GM13976 (cell line): Measurements from ENCODE around the gene ZCCHC17.

Source experiments
- DNase-seq: peaks from one replicate; pipeline ENCODE4 v3.0.0; 2012; ENCODE audit warnings: low spot score
- in situ Hi-C: fragments of 300-500 bp; cut with MboI; formaldehyde crosslinking; loops from one replicate; pipeline ENCODE4 v1.12.0; 2022; ENCODE audit warnings: low sequenced_read_pairs, mixed read lengths, inconsistent platforms; ENCODE audit not compliant: unreplicated experiment
- TF ChIP-seq, protein P1 (sequence below): IDR thresholded peaks from 2 replicates; pipeline ENCODE4 v1.5.1; 2012; ENCODE audit warnings: borderline replicate concordance, mild to moderate bottlenecking; ENCODE audit not compliant: insufficient read depth; ENCODE audit errors: extremely low read depth, missing control alignments, control extremely low read depth

ZCCHC17 gene

DNA sequence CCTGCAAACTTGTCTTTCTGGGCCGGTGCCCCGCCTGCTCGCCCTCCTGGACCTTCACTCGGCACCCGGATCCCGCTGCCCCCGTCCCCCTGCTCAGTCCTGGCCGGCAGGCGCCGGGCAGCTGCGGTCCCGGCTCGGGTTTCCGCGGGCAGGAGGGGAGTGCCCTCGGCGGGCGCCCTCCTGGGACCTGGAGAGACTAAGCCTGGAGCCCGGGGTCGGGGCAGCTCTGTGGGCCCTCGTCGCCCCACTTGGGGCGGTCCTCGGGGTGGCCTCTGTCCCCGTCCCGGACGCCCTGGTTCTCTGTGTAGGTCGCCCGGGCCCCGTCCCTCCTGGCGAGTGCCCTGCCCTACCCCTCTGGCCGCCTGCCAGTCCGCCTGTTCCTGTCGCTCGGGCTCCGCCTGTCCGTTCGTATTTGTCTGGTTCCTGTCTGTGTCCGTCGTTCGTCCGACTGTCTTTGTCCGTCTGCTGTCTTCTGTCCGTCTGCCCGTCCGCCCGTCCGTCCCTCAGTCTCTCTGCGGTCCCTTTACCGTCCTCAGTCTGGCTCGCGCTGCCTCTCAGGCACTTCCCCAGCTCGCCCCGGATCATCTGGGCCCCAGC, 116.7 kb downstream of the ZCCHC17 start:
- in situ Hi-C loops, result no loop called here
- no peak for DNase-seq
- TF ChIP-seq, protein P1, sequence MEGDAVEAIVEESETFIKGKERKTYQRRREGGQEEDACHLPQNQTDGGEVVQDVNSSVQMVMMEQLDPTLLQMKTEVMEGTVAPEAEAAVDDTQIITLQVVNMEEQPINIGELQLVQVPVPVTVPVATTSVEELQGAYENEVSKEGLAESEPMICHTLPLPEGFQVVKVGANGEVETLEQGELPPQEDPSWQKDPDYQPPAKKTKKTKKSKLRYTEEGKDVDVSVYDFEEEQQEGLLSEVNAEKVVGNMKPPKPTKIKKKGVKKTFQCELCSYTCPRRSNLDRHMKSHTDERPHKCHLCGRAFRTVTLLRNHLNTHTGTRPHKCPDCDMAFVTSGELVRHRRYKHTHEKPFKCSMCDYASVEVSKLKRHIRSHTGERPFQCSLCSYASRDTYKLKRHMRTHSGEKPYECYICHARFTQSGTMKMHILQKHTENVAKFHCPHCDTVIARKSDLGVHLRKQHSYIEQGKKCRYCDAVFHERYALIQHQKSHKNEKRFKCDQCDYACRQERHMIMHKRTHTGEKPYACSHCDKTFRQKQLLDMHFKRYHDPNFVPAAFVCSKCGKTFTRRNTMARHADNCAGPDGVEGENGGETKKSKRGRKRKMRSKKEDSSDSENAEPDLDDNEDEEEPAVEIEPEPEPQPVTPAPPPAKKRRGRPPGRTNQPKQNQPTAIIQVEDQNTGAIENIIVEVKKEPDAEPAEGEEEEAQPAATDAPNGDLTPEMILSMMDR, result no peak
